ENCODE data around the gene LRMDA. TPM values are rescaled to one million over a fixed set of nuclear protein-coding genes. Genes with fewer than 3 reads are reported as not detected.

Gene LRMDA
- total RNA-seq, 5 donors from 2014 or later (not counting 1 experiment from before 2014, with no cell fraction given): 0.30 to 1.2 TPM; not detected in 3

DNA sequence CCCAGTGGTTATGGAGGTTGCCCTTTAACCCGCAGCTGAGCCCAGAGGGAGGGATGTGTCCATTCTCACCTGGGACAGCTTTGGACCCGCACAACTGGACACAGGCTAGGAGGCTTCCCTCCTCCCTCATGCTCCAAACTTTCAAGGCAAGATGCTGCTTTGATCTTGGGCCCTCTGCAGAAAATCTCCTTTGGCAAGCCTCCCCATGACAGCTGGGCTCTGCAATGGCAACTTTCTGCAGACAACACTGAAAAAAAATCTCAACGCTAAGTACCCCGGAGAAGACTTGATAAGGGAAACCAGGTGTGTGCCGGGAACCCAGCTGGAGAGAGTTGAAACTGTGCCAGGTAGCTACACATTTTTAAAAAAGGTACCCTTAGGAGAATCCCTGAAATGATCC lies 610.1 kb downstream of the LRMDA start:
- ATAC-seq (replicated peaks in 1 of 4) (no peak), DNase-seq (no peak)
- 85% methylated on average over 3 of the region's 5 CpGs for WGBS (ENCODE audit: insufficient coverage)
- ChIA-PET CTCF (no interaction called here), POLR2A (no interaction called here)
- H3K4me3 ChIP-seq (ENCODE audit: control insufficient read depth in 1 of 2, extremely low read depth in 1 of 2, low read length in 1 of 2): no peak overlapping the region
- no peaks in the 10 kb centered on the region for H3K4me1 ChIP-seq (ENCODE audit: control insufficient read depth in 1 of 2, extremely low read depth in 1 of 2, insufficient read depth in 2 of 2, low read length in 2 of 2)
- no peak overlapping the region for H3K27ac ChIP-seq (ENCODE audit: low read length)
- no peaks in the 10 kb centered on the region for H3K36me3 ChIP-seq (ENCODE audit: control insufficient read depth in 2 of 2, extremely low read depth in 1 of 2, insufficient read depth in 1 of 2, low read length in 1 of 2)
- no peaks in the 10 kb centered on the region for H3K36me3 Mint-ChIP-seq
- peaks cover 5 to 9% (median 6%) of the 10 kb centered on the region in 3 donors for H3K9me3 Mint-ChIP-seq
- no peak overlapping the region for H3K27ac Mint-ChIP-seq
- H3K4me1 Mint-ChIP-seq: no peaks in the 10 kb centered on the region
- H3K4me3 Mint-ChIP-seq: no peak overlapping the region
- H3K27me3 Mint-ChIP-seq: peaks cover 0 to 8% of the 10 kb centered on the region in 2 donors
- peaks cover 0 to 2% of the 10 kb centered on the region in 2 experiments for H3K27me3 ChIP-seq (replicated peaks in 1 of 2; ENCODE audit: control insufficient read depth in 2 of 2, extremely low read depth in 1 of 2, insufficient read depth in 2 of 2, low read length in 1 of 2)
- H3K9me3 ChIP-seq: no peaks in the 10 kb centered on the region

DNA sequence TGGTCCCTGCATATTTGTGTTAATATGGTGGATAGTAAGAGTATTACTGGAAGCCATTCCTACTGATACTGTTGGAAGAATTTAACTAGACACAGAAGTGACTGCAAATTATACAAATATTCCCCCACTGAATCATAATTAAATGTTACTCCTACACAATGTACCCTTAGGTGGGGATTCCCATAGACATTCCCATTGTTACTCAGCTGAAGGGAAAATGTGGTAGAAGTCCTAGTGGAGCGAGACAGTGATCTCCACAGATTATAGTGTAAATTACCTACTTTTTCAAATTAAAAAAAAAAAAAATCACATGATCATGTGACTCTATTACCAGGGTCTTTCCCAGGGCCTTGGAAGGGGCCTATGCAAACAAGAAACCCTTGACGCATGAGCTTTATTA lies 611.8 kb downstream of the LRMDA start:
- ChIA-PET POLR2A (no interaction called here), CTCF (no interaction called here)
- no peaks in the 10 kb centered on the region for H3K4me1 Mint-ChIP-seq
- no peak for DNase-seq
- H3K27ac Mint-ChIP-seq: no peak overlapping the region
- WGBS (ENCODE audit: insufficient coverage): 100% methylated on average over 1 of the region's 2 CpGs
- H3K4me3 Mint-ChIP-seq: no peak overlapping the region
- no peaks in the 10 kb centered on the region for H3K36me3 Mint-ChIP-seq
- Histone ChIP-seq H3K27me3 (replicated peaks in 1 of 2; ENCODE audit: control insufficient read depth in 2 of 2, extremely low read depth in 1 of 2, insufficient read depth in 2 of 2, low read length in 1 of 2) (no peaks in the 10 kb centered on the region), H3K27ac (ENCODE audit: low read length) (no peak overlapping the region), H3K9me3 (no peaks in the 10 kb centered on the region), H3K4me3 (ENCODE audit: control insufficient read depth in 1 of 2, extremely low read depth in 1 of 2, low read length in 1 of 2) (no peak overlapping the region), H3K36me3 (ENCODE audit: control insufficient read depth in 2 of 2, extremely low read depth in 1 of 2, insufficient read depth in 1 of 2, low read length in 1 of 2) (no peaks in the 10 kb centered on the region), H3K4me1 (ENCODE audit: control insufficient read depth in 1 of 2, extremely low read depth in 1 of 2, insufficient read depth in 2 of 2, low read length in 2 of 2) (no peaks in the 10 kb centered on the region)
- no peak for ATAC-seq (replicated peaks in 1 of 4)
- peaks cover 5 to 8% (median 6%) of the 10 kb centered on the region in 3 donors for H3K9me3 Mint-ChIP-seq
- H3K27me3 Mint-ChIP-seq: peaks cover 5 to 8% of the 10 kb centered on the region in 2 donors

DNA sequence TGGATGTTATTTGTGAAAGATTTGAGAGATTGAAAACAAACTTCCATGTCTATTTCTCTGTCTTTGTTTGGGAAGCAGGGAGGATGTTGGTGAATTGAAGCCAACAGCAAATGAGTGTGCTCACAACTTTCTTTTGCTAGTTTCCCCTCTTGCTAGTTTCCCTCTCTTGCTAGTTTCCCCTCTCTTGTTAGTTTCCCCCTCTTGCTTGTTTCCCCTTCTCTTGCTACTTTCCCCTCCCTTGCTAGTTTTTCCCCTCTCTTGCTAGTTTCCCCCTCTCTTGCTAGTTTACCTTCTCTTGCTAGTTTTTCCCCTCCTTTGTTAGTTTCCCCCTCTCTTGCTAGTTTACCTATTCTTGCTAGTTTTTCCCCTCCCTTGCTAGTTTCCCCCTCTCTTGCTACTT lies 613.3 kb downstream of the LRMDA start:
- no peak overlapping the region for H3K4me3 Mint-ChIP-seq
- POLR2A ChIA-PET: no interaction called here
- H3K36me3 Mint-ChIP-seq: no peaks in the 10 kb centered on the region
- Histone ChIP-seq H3K4me3 (ENCODE audit: control insufficient read depth in 1 of 2, extremely low read depth in 1 of 2, low read length in 1 of 2) (no peak overlapping the region), H3K27me3 (replicated peaks in 1 of 2; ENCODE audit: control insufficient read depth in 2 of 2, extremely low read depth in 1 of 2, insufficient read depth in 2 of 2, low read length in 1 of 2) (no peaks in the 10 kb centered on the region), H3K36me3 (ENCODE audit: control insufficient read depth in 2 of 2, extremely low read depth in 1 of 2, insufficient read depth in 1 of 2, low read length in 1 of 2) (no peaks in the 10 kb centered on the region), H3K27ac (ENCODE audit: low read length) (no peak overlapping the region), H3K4me1 (ENCODE audit: control insufficient read depth in 1 of 2, extremely low read depth in 1 of 2, insufficient read depth in 2 of 2, low read length in 2 of 2) (no peaks in the 10 kb centered on the region), H3K9me3 (no peaks in the 10 kb centered on the region)
- no peak for ATAC-seq (replicated peaks in 1 of 4)
- no peak for DNase-seq
- peaks cover 0 to 4% (median 0%) of the 10 kb centered on the region in 3 donors for H3K9me3 Mint-ChIP-seq
- peaks cover 6 to 8% of the 10 kb centered on the region in 2 donors for H3K27me3 Mint-ChIP-seq
- no peak overlapping the region for H3K27ac Mint-ChIP-seq
- no peaks in the 10 kb centered on the region for H3K4me1 Mint-ChIP-seq
- CTCF ChIA-PET: interaction anchor here in 1 of 2 donors (0.7 kb wide), 1 partner anchor 19 kb away, joined by 4 read pairs; no protein-coding TSS in a partner anchor

DNA sequence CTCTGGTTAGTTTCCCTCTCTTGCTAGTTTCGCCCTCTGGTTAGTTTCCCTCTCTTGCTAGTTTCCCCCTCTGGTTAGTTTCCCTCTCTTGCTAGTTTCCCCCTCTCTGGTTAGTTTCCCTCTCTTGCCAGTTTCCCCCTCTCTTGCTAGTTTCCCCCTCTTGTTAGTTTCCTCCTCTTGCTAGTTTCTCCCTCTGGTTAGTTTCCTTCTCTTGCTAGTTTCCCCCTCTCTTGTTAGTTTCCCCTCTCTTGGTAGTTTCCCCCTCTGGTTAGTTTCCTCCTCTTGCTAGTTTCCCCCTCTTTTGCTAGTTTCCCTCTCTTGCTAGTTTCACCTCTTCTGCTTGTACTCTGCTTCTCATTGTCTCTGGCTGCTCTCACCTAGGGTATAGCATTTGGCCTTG lies 613.8 kb downstream of the LRMDA start:
- POLR2A ChIA-PET: no interaction called here
- Histone ChIP-seq H3K4me3 (ENCODE audit: control insufficient read depth in 1 of 2, extremely low read depth in 1 of 2, low read length in 1 of 2) (no peak overlapping the region), H3K9me3 (no peaks in the 10 kb centered on the region), H3K27me3 (replicated peaks in 1 of 2; ENCODE audit: control insufficient read depth in 2 of 2, extremely low read depth in 1 of 2, insufficient read depth in 2 of 2, low read length in 1 of 2) (no peaks in the 10 kb centered on the region), H3K4me1 (ENCODE audit: control insufficient read depth in 1 of 2, extremely low read depth in 1 of 2, insufficient read depth in 2 of 2, low read length in 2 of 2) (peaks cover 0 to under 1% of the 10 kb centered on the region in 2 experiments), H3K27ac (ENCODE audit: low read length) (no peak overlapping the region), H3K36me3 (ENCODE audit: control insufficient read depth in 2 of 2, extremely low read depth in 1 of 2, insufficient read depth in 1 of 2, low read length in 1 of 2) (no peaks in the 10 kb centered on the region)
- H3K27me3 Mint-ChIP-seq: peaks cover 6 to 7% of the 10 kb centered on the region in 2 donors
- no peak for ATAC-seq (replicated peaks in 1 of 4)
- H3K4me3 Mint-ChIP-seq: no peak overlapping the region
- WGBS (ENCODE audit: insufficient coverage): no CpG with 5 or more reads among the region's 1 CpG
- no peak overlapping the region for H3K27ac Mint-ChIP-seq
- peaks cover 0 to 4% (median 0%) of the 10 kb centered on the region in 3 donors for H3K9me3 Mint-ChIP-seq
- no peaks in the 10 kb centered on the region for H3K36me3 Mint-ChIP-seq
- DNase-seq: no peak
- no peaks in the 10 kb centered on the region for H3K4me1 Mint-ChIP-seq
- CTCF ChIA-PET: no interaction called here

DNA sequence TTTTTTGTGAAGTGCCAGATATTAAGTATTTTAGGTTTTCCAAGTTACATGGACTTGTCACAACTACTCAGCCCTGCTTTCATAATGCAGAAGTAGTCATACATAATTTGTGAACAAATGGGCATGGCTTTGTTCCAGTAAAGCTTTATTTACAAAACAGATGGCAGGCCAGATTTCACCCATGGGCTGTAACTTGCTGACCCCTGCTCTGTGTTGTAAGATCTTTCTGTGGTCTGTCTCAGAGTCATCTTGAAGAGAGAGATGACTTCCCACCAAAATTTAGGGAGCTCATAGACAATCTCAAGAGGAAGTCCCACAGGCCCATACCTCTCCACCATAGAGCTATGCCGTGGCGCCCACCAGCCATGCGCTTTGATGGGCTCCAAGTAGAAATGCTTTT lies 616.1 kb downstream of the LRMDA start:
- H3K9me3 Mint-ChIP-seq: peaks cover 0 to 3% (median 0%) of the 10 kb centered on the region in 3 donors

DNA sequence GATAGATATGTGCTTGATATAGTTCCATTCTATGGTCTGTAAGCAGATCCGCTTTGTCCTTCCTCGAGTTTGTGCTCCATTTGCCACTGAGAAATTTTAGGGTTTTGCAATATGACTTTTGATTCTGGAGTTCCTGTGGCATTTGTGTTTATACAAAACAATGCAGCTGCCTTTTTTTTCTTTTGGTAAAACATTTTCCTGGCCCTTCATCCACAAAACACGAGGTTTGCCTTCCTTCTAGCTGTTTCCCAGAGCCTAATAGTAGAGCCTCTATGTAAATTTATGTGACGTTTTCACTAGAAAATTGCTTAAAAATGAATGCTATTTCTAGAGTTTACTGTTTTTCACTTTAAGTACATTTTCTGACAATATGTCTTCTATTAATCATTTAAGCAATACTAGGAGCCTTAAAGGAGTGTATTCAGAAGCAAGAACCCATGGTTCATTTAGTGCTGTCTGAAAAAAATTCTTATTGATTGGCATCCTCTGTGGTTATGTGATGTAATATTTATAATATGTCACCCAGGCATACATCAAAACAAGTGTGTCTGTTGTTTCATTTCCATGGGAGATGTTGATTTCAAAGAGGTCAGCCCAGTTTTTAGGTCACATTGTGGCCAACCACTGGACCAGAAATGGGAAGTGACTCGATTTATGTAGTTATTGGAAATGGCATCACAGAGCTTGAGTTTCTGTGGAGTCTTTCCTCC lies 618.3 kb downstream of the LRMDA start:
- Histone ChIP-seq H3K4me3 (ENCODE audit: control insufficient read depth in 1 of 2, extremely low read depth in 1 of 2, low read length in 1 of 2) (no peak overlapping the region), H3K27me3 (replicated peaks in 1 of 2; ENCODE audit: control insufficient read depth in 2 of 2, extremely low read depth in 1 of 2, insufficient read depth in 2 of 2, low read length in 1 of 2) (no peaks in the 10 kb centered on the region), H3K4me1 (ENCODE audit: control insufficient read depth in 1 of 2, extremely low read depth in 1 of 2, insufficient read depth in 2 of 2, low read length in 2 of 2) (peaks cover 0 to 2% of the 10 kb centered on the region in 2 experiments), H3K9me3 (no peaks in the 10 kb centered on the region), H3K27ac (ENCODE audit: low read length) (no peak overlapping the region), H3K36me3 (ENCODE audit: control insufficient read depth in 2 of 2, extremely low read depth in 1 of 2, insufficient read depth in 1 of 2, low read length in 1 of 2) (no peaks in the 10 kb centered on the region)
- no peak for DNase-seq
- H3K4me1 Mint-ChIP-seq: peaks cover 0 to 8% (median 3%) of the 10 kb centered on the region in 3 donors
- H3K27ac Mint-ChIP-seq: no peak overlapping the region
- POLR2A ChIA-PET: no interaction called here
- CTCF ChIA-PET: no interaction called here
- no peaks in the 10 kb centered on the region for H3K36me3 Mint-ChIP-seq
- peaks cover 0 to 10% of the 10 kb centered on the region in 2 donors for H3K27me3 Mint-ChIP-seq
- H3K9me3 Mint-ChIP-seq: peaks cover 0 to 3% (median 0%) of the 10 kb centered on the region in 3 donors
- WGBS (ENCODE audit: insufficient coverage): no CpG with 5 or more reads among the region's 5 CpGs
- H3K4me3 Mint-ChIP-seq: no peak overlapping the region
- no peak for ATAC-seq (replicated peaks in 1 of 4)

More for the DNA sequence above, 616.1 kb downstream of the LRMDA start:
- no peak overlapping the region for H3K4me3 ChIP-seq (ENCODE audit: control insufficient read depth in 1 of 2, extremely low read depth in 1 of 2, low read length in 1 of 2)
- no peak for ATAC-seq (replicated peaks in 1 of 4)
- peaks cover 0 to 2% of the 10 kb centered on the region in 2 experiments for H3K4me1 ChIP-seq (ENCODE audit: control insufficient read depth in 1 of 2, extremely low read depth in 1 of 2, insufficient read depth in 2 of 2, low read length in 2 of 2)
- ChIA-PET CTCF (interaction anchor here in 1 of 2 donors (0.8 kb wide), 1 partner anchor 11 kb away, joined by 3 read pairs; no protein-coding TSS in a partner anchor), POLR2A (no interaction called here)
- no peak overlapping the region for H3K27ac Mint-ChIP-seq
- no peaks in the 10 kb centered on the region for H3K36me3 Mint-ChIP-seq
- no peaks in the 10 kb centered on the region for H3K27me3 ChIP-seq (replicated peaks in 1 of 2; ENCODE audit: control insufficient read depth in 2 of 2, extremely low read depth in 1 of 2, insufficient read depth in 2 of 2, low read length in 1 of 2)
- WGBS (ENCODE audit: insufficient coverage): 100% methylated on average over 2 of the region's 3 CpGs
- H3K27me3 Mint-ChIP-seq: peaks cover 0 to 8% of the 10 kb centered on the region in 2 donors
- peaks cover 0 to 8% (median 3%) of the 10 kb centered on the region in 3 donors for H3K4me1 Mint-ChIP-seq
- no peak overlapping the region for H3K4me3 Mint-ChIP-seq
- no peaks in the 10 kb centered on the region for H3K36me3 ChIP-seq (ENCODE audit: control insufficient read depth in 2 of 2, extremely low read depth in 1 of 2, insufficient read depth in 1 of 2, low read length in 1 of 2)
- H3K27ac ChIP-seq (ENCODE audit: low read length): no peak overlapping the region
- no peaks in the 10 kb centered on the region for H3K9me3 ChIP-seq
- no peak for DNase-seq

Measured in T-cell (primary cell).